Sigmoid colon (tissue), 7 donors: ENCODE data around the gene METTL23. TPM values are rescaled to one million over a fixed set of nuclear protein-coding genes. Genes with fewer than 3 reads are reported as not detected.
A peak's percentile ranks its signal among the peaks of the same experiment; 100 is the strongest.

Experiments
- DNase-seq: peaks from one replicate; pipeline ENCODE4 v3.0.0-alpha.2; 2019
- H3K27ac ChIP-seq, 4 donors: fragments of 200-600 bp; sonication (generic); one replicate each; pipeline ENCODE4 v1.5.1; 2016 to 2019; ENCODE audit warnings: mild to moderate bottlenecking in 1 of 4
- H3K27me3 ChIP-seq, 3 donors: fragments of 200-600 bp; sonication (generic); one replicate each; pipeline ENCODE4 v1.5.1; 2019; ENCODE audit warnings: mild to moderate bottlenecking in 1 of 3
- H3K36me3 ChIP-seq, 4 donors: fragments of 200-600 bp; sonication (generic); one replicate each; pipeline ENCODE4 v1.5.1; 2016 to 2019
- H3K4me1 ChIP-seq, 4 donors: fragments of 200-600 bp; sonication (generic); one replicate each; pipeline ENCODE4 v1.5.1; 2017 to 2019
- H3K4me3 ChIP-seq, 4 donors: fragments of 200-600 bp; sonication (generic); one replicate each; pipeline ENCODE4 v1.5.1; 2017 to 2019; ENCODE audit warnings: mild to moderate bottlenecking in 2 of 4, moderate library complexity in 1 of 4
- H3K9me3 ChIP-seq, 4 donors: fragments of 200-600 bp in 3 of 4; sonication (generic) in 3 of 4; one replicate each; pipeline versions ENCODE4 v1.5.1 to v1.6.1; 2013 to 2019
- CTCF ChIP-seq, 4 experiments: fragments of 450-650 bp in 3 of 4; fragments of 200-600 bp in 1 of 4; IDR thresholded peaks; one replicate each; pipeline ENCODE4 v1.5.1; 2016 to 2019; ENCODE audit warnings: antibody characterized with exemption in 4 of 4, mild to moderate bottlenecking in 3 of 4, moderate library complexity in 2 of 4
- EP300 ChIP-seq, 4 donors: sonication (generic); formaldehyde crosslinking; IDR thresholded peaks; one replicate each; pipeline ENCODE4 v1.6.1; 2017; ENCODE audit warnings: antibody characterized with exemption in 4 of 4
- POLR2A ChIP-seq, 2 donors: fragments of 450-650 bp; IDR thresholded peaks; one replicate each; pipeline ENCODE4 v1.6.1; 2016; ENCODE audit warnings: antibody characterized with exemption in 2 of 2, mild to moderate bottlenecking in 2 of 2, moderate library complexity in 2 of 2
- POLR2AphosphoS5 ChIP-seq, 4 donors: sonication (generic); formaldehyde crosslinking; IDR thresholded peaks; one replicate each; pipeline ENCODE4 v1.6.1; 2017; ENCODE audit warnings: antibody characterized with exemption in 4 of 4
- WGBS, 2 donors: extraction: QIAGEN DNeasy Blood & Tissue Kit; methylation state at CpG; one replicate each; pipeline ENCODE4 v1.1.7; 2013; 5-methylcytosine and 5-hydroxymethylcytosine counted together
- intact Hi-C: fragments of 100-400 bp; cut with DNase I; formaldehyde crosslinking; loops from one replicate; pipeline ENCODE4 v1.15.1; 2023
- polyA plus RNA-seq, 3 donors: library from polyadenylated mRNA; stranded (reverse); fragments of 200-250 nt; gene quantifications; one replicate each; pipeline ENCODE4 v1.2.3, GENCODE V29; 2013
- total RNA-seq, 4 donors: library from RNA; depleted of rRNA; stranded (reverse); fragments of >200 nt; gene quantifications; one replicate each; pipeline ENCODE4 v1.1.0, GENCODE V29; 2016
- donor health status: healthy with polysubstance abuse.
- donor health status: Bipolar disorder and iron deficiency.
- donor health status: healthy.

Gene METTL23
- total and polyA plus RNA-seq, 7 donors = 13.6 to 34.8 (median 25.7) TPM

GRCh38 chr17:76732734-76733617, 6.3 kb downstream of the METTL23 start:
- Histone ChIP-seq H3K27ac (peak overlapping the region; percentile 28 to 99 (median 68)), H3K4me1 (peaks cover 0 to 73% (median 60%) of the 10 kb centered on the region in 4 donors), H3K36me3 (peaks cover 0 to 51% (median 17%) of the 10 kb centered on the region in 4 donors), H3K27me3 (no peaks in the 10 kb centered on the region), H3K4me3 (no peak overlapping the region), H3K9me3 (no peaks in the 10 kb centered on the region)
- intact Hi-C loops = no loop called here
- 74 to 78% methylated on average over 3 of the region's 3 CpGs for WGBS, 2 donors
- DNase-seq = no peak
- TF ChIP-seq EP300 (IDR thresholded peaks at IDR 0.05) (no peak), CTCF (IDR thresholded peaks at IDR 0.05) (no peak), POLR2AphosphoS5 (IDR thresholded peaks at IDR 0.05) (no peak), POLR2A (IDR thresholded peaks at IDR 0.05) (no peak)

GRCh38 chr17:76733618-76733957, 6.9 kb downstream of the METTL23 start:
- no peak for TF ChIP-seq EP300 (IDR thresholded peaks at IDR 0.05)
- TF ChIP-seq CTCF (IDR thresholded peaks at IDR 0.05) = no peak
- TF ChIP-seq POLR2AphosphoS5 (IDR thresholded peaks at IDR 0.05) = no peak
- TF ChIP-seq POLR2A (IDR thresholded peaks at IDR 0.05) = no peak
- WGBS, 2 donors = 56 to 68% methylated on average over 1 of the region's 1 CpG
- no peak overlapping the region for H3K4me3 ChIP-seq
- intact Hi-C loops = no loop called here
- peak overlapping the region in 3 of 4 donors; percentile 98 to 99 (median 99) for H3K27ac ChIP-seq
- no peaks in the 10 kb centered on the region for H3K9me3 ChIP-seq
- H3K36me3 ChIP-seq = peaks cover 0 to 51% (median 17%) of the 10 kb centered on the region in 4 donors
- H3K27me3 ChIP-seq = no peaks in the 10 kb centered on the region
- DNase-seq = no peak
- H3K4me1 ChIP-seq = peaks cover 0 to 70% (median 60%) of the 10 kb centered on the region in 4 donors

GRCh38 chr17:76734080-76734840, 7.6 kb downstream of the METTL23 start:
- Histone ChIP-seq H3K36me3 (peaks cover 0 to 51% (median 17%) of the 10 kb centered on the region in 4 donors), H3K27ac (peak overlapping the region; percentile 98 to 99 (median 98)), H3K9me3 (no peaks in the 10 kb centered on the region), H3K4me1 (peaks cover 0 to 70% (median 62%) of the 10 kb centered on the region in 4 donors), H3K27me3 (no peaks in the 10 kb centered on the region), H3K4me3 (peak overlapping the region in 1 of 4 donors; percentile 97)
- DNase-seq = no peak
- WGBS, 2 donors = 9 to 18% methylated on average over 8 of the region's 8 CpGs
- TF ChIP-seq POLR2A (IDR thresholded peaks at IDR 0.05) (no peak), POLR2AphosphoS5 (IDR thresholded peaks at IDR 0.05) (no peak), CTCF (IDR thresholded peaks at IDR 0.05) (no peak), EP300 (IDR thresholded peaks at IDR 0.05) (no peak)
- intact Hi-C loops = no loop called here

GRCh38 chr17:76735006-76735405, 8.4 kb downstream of the METTL23 start:
- WGBS, 2 donors = 2 to 7% methylated on average over 5 of the region's 5 CpGs
- Histone ChIP-seq H3K9me3 (no peaks in the 10 kb centered on the region), H3K36me3 (peaks cover 0 to 51% (median 17%) of the 10 kb centered on the region in 4 donors), H3K27ac (peak overlapping the region; percentile 98 to 99 (median 98)), H3K4me1 (peaks cover 0 to 74% (median 62%) of the 10 kb centered on the region in 4 donors), H3K27me3 (no peaks in the 10 kb centered on the region), H3K4me3 (peak overlapping the region in 3 of 4 donors; percentile 91 to 97 (median 96))
- intact Hi-C loops = loop anchor here (5.0 kb wide), 1 partner anchor 407 kb away; the partner anchor contains the start of gene SEC14L1
- no peak for DNase-seq
- TF ChIP-seq POLR2A (IDR thresholded peaks at IDR 0.05) = no peak
- TF ChIP-seq POLR2AphosphoS5 (IDR thresholded peaks at IDR 0.05) = no peak
- TF ChIP-seq EP300 (IDR thresholded peaks at IDR 0.05) = no peak
- TF ChIP-seq CTCF (IDR thresholded peaks at IDR 0.05) = no peak
